Endodermal cell (in vitro differentiated cells): ENCODE results near the gene MGP. TPM values are rescaled to one million over a fixed set of nuclear protein-coding genes. Genes with fewer than 3 reads are reported as not detected.

Experiments used
- DNase-seq: peaks from one replicate; pipeline ENCODE4 v3.0.0-alpha.2; 2017
- H3K27ac ChIP-seq: 2 replicates; pipeline ENCODE4 v1.5.1; 2013; ENCODE audit warnings: mild to moderate bottlenecking, low read depth, low read length, moderate library complexity
- H3K27me3 ChIP-seq: 2 replicates; pipeline ENCODE4 v1.6.1; 2013; ENCODE audit warnings: mild to moderate bottlenecking, low read length, moderate library complexity; ENCODE audit not compliant: insufficient read depth, control insufficient read depth, poor library complexity, severe bottlenecking
- H3K36me3 ChIP-seq: 2 replicates; pipeline ENCODE4 v1.7.0; 2013; ENCODE audit warnings: mild to moderate bottlenecking, low read length, moderate library complexity; ENCODE audit not compliant: control insufficient read depth, insufficient read depth
- H3K4me1 ChIP-seq: one replicate; pipeline ENCODE4 v1.7.0; 2013; ENCODE audit warnings: low read length; ENCODE audit not compliant: control insufficient read depth, insufficient read depth
- H3K4me3 ChIP-seq: 2 replicates; pipeline ENCODE4 v1.5.1; 2013; ENCODE audit warnings: mild to moderate bottlenecking, low read length, moderate library complexity
- H3K9ac ChIP-seq: 2 replicates; pipeline ENCODE4 v1.6.1; 2013; ENCODE audit warnings: mild to moderate bottlenecking, low read length, moderate library complexity; ENCODE audit not compliant: poor library complexity, severe bottlenecking; ENCODE audit errors: extremely low read depth
- H3K9me3 ChIP-seq: 2 replicates; pipeline ENCODE4 v1.6.1; 2013; ENCODE audit warnings: mild to moderate bottlenecking, low read length, moderate library complexity; ENCODE audit not compliant: control insufficient read depth
- H3K27ac Mint-ChIP-seq: 2 replicates; pipeline ENCODE4 v1.8.0; 2020; ENCODE audit warnings: mixed read lengths
- H3K27me3 Mint-ChIP-seq: 2 replicates; pipeline ENCODE4 v1.8.0; 2021; ENCODE audit warnings: mild to moderate bottlenecking, mixed read lengths; ENCODE audit not compliant: insufficient read depth
- H3K36me3 Mint-ChIP-seq: 2 replicates; pipeline ENCODE4 v1.8.0; 2020; ENCODE audit warnings: low read depth, mixed read lengths
- H3K4me1 Mint-ChIP-seq: 2 replicates; pipeline ENCODE4 v1.8.0; 2020; ENCODE audit warnings: mixed read lengths
- H3K4me3 Mint-ChIP-seq: 2 replicates; pipeline ENCODE4 v1.8.0; 2020; ENCODE audit warnings: mild to moderate bottlenecking, moderate library complexity, mixed read lengths
- H3K9me3 Mint-ChIP-seq: 2 replicates; pipeline ENCODE4 v1.8.0; 2020; ENCODE audit warnings: mild to moderate bottlenecking, mixed read lengths
- WGBS, 2 experiments: methylation state at CpG; one replicate each; pipeline versions ENCODE4 v1.1.5 to v1.1.7; 2013; ENCODE audit warnings: missing lambda C conversion rate in 2 of 2, mixed read lengths in 1 of 2; ENCODE audit not compliant: insufficient coverage in 1 of 2, insufficient read length in 1 of 2; 5-methylcytosine and 5-hydroxymethylcytosine counted together
- total RNA-seq, 2 donors: library from RNA; stranded (reverse); fragmentation: NEBNext Ultra II Directional in 1 of 2; extraction: Animal tissue kit (Norgen Biotek cat#: 25700) in 1 of 2; gene quantifications; 2 replicates in 1 of 2; 3 replicates in 1 of 2; pipeline ENCODE4 v1.2.1, GENCODE V29; 2021
- TF ChIP-seq, protein P1 (sequence below): fragments of 200-600 bp; sonication (generic); conservative IDR thresholded peaks from 2 replicates; pipeline ENCODE4 v1.5.0; 2021; ENCODE audit warnings: antibody characterized with exemption, mild to moderate bottlenecking

Gene MGP
- total RNA-seq, 2 donors from 2014 or later, result not detected

DNA sequence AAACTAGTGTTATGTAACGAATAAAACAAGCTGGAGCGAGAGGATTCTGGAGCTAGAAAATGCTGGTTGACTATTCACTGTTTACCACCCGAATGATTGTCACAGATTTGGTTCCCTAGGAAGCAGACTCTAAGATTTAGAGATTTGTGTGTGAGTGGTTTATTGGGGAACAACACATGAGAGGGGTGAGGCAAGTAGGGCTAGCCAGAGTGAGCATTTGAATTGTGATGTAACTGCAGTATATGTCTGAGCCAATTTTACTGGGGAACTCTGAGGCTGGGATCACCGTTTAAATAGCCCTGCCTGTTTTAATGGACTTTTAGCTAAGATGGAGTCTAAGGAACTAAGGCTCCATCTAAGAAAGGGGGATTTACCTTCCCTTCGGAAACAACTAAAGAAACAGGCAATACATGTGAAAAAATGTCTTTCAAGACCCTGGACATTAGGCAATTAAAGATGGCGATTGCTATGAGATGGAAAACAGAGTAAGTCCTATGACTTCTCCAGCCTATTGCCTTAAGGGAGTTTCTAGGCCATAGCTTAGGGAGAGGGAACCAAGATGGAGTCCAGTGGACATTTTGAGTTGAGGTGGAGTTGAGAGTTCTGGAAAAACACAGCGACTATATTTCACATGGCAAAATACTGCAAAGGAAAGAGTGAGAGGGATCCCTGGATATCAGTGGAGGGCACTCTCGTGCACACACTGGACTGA lies 6.3 kb downstream of the MGP start:
- no peak for DNase-seq
- no peaks in the 10 kb centered on the region for H3K36me3 Mint-ChIP-seq
- no peak overlapping the region for H3K27ac ChIP-seq
- H3K4me3 ChIP-seq, result no peak overlapping the region
- TF ChIP-seq, protein P1, sequence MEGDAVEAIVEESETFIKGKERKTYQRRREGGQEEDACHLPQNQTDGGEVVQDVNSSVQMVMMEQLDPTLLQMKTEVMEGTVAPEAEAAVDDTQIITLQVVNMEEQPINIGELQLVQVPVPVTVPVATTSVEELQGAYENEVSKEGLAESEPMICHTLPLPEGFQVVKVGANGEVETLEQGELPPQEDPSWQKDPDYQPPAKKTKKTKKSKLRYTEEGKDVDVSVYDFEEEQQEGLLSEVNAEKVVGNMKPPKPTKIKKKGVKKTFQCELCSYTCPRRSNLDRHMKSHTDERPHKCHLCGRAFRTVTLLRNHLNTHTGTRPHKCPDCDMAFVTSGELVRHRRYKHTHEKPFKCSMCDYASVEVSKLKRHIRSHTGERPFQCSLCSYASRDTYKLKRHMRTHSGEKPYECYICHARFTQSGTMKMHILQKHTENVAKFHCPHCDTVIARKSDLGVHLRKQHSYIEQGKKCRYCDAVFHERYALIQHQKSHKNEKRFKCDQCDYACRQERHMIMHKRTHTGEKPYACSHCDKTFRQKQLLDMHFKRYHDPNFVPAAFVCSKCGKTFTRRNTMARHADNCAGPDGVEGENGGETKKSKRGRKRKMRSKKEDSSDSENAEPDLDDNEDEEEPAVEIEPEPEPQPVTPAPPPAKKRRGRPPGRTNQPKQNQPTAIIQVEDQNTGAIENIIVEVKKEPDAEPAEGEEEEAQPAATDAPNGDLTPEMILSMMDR, result no peak
- no peak overlapping the region for H3K4me3 Mint-ChIP-seq
- no peaks in the 10 kb centered on the region for H3K9me3 ChIP-seq
- WGBS, 2 experiments, result 87 to 93% methylated on average over 4 to 8 of the region's 8 CpGs
- H3K27ac Mint-ChIP-seq, result no peak overlapping the region
- H3K4me1 ChIP-seq, result no peaks in the 10 kb centered on the region
- no peaks in the 10 kb centered on the region for H3K36me3 ChIP-seq
- no peaks in the 10 kb centered on the region for H3K9me3 Mint-ChIP-seq
- no peaks in the 10 kb centered on the region for H3K4me1 Mint-ChIP-seq
- H3K27me3 ChIP-seq, result no peaks in the 10 kb centered on the region
- no peak overlapping the region for H3K9ac ChIP-seq
- no peaks in the 10 kb centered on the region for H3K27me3 Mint-ChIP-seq

DNA sequence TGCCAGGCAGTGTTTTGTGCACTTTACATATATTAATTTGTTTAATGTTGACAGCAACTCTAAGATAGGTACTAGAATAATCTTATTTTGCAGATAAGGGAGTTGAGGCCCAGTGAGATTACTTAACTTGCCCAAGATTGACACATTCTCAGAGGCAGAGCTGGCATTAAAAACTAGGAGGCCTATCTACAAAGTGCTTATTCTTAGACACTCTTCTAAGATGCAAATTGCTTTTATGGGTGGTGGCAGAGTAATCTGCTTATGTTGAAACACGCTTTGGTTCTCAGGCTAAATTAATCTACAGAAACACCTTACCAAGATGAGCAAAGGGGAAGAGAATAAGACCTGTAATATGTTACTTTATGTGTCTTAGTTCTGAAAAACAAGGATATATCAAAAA lies 7.2 kb downstream of the MGP start:
- no peak overlapping the region for H3K9ac ChIP-seq
- Mint-ChIP-seq H3K27ac (no peak overlapping the region), H3K36me3 (no peaks in the 10 kb centered on the region), H3K9me3 (no peaks in the 10 kb centered on the region), H3K4me1 (no peaks in the 10 kb centered on the region), H3K27me3 (no peaks in the 10 kb centered on the region), H3K4me3 (no peak overlapping the region)
- no peaks in the 10 kb centered on the region for H3K4me1 ChIP-seq
- H3K36me3 ChIP-seq, result no peaks in the 10 kb centered on the region
- no peak overlapping the region for H3K4me3 ChIP-seq
- H3K27ac ChIP-seq, result no peak overlapping the region
- no peak for DNase-seq
- 100% methylated on average over 1 of the region's 1 CpG; no CpG with 5 or more reads in 1 of the 2 experiments for WGBS, 2 experiments
- no peaks in the 10 kb centered on the region for H3K27me3 ChIP-seq
- TF ChIP-seq, protein P1, result no peak
- H3K9me3 ChIP-seq, result no peaks in the 10 kb centered on the region

DNA sequence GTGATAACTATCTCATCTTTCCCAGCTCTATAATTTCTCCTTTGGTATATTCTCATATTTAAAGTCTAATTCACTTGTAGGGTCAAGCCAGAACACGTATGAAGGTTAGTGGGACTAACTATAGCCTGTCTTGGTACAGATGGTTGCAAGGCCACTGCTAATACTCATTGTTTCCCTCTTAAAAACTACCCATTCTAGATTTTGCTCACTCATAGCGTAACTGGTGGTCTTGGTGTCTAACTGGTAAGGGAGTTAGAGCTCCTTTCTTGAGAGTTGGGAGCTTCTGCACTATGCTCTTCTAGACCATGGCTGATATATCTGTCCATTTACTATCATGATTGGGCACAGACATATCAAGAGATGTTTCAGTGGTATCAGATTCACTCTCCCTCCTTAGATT lies 8.8 kb downstream of the MGP start:
- no peak overlapping the region for H3K9ac ChIP-seq
- TF ChIP-seq, protein P1, result no peak
- Mint-ChIP-seq H3K36me3 (no peaks in the 10 kb centered on the region), H3K4me1 (no peaks in the 10 kb centered on the region), H3K9me3 (no peaks in the 10 kb centered on the region), H3K27ac (no peak overlapping the region), H3K4me3 (no peak overlapping the region), H3K27me3 (no peaks in the 10 kb centered on the region)
- H3K36me3 ChIP-seq, result no peaks in the 10 kb centered on the region
- no peaks in the 10 kb centered on the region for H3K4me1 ChIP-seq
- no peak overlapping the region for H3K27ac ChIP-seq
- no peak for DNase-seq
- no peaks in the 10 kb centered on the region for H3K27me3 ChIP-seq
- no peaks in the 10 kb centered on the region for H3K9me3 ChIP-seq
- H3K4me3 ChIP-seq, result no peak overlapping the region
- 87 to 89% methylated on average over 1 to 2 of the region's 2 CpGs for WGBS, 2 experiments
